HUES48 (cell line): ENCODE measurements around the gene HMGCR.

Source experiments
- H3K27ac ChIP-seq: one replicate; pipeline ENCODE4 v1.7.0; 2013; ENCODE audit warnings: low read depth, low read length, inconsistent platforms
- H3K27me3 ChIP-seq: 2 replicates; pipeline ENCODE4 v1.6.1; 2013; ENCODE audit warnings: mild to moderate bottlenecking, low read length; ENCODE audit not compliant: control insufficient read depth, insufficient read depth
- H3K36me3 ChIP-seq: 2 replicates; pipeline ENCODE4 v1.6.1; 2013; ENCODE audit warnings: low read length; ENCODE audit not compliant: control insufficient read depth, insufficient read depth
- H3K4me1 ChIP-seq: 2 replicates; pipeline ENCODE4 v1.6.1; 2013; ENCODE audit warnings: mild to moderate bottlenecking, low read length; ENCODE audit not compliant: control insufficient read depth, insufficient read depth
- H3K4me3 ChIP-seq: 2 replicates; pipeline ENCODE4 v1.5.1; 2013; ENCODE audit warnings: mild to moderate bottlenecking, low read depth, low read length
- H3K9ac ChIP-seq: 2 replicates; pipeline ENCODE4 v1.6.1; 2013; ENCODE audit warnings: mild to moderate bottlenecking, low read depth, low read length, moderate library complexity
- H3K9me3 ChIP-seq: 2 replicates; pipeline ENCODE4 v1.6.1; 2013; ENCODE audit warnings: low read length; ENCODE audit not compliant: control insufficient read depth, insufficient read depth

The HMGCR gene

GRCh38 chr5:75363111-75363510 is 26.1 kb downstream of the HMGCR start:
- H3K36me3 ChIP-seq = peaks cover 50% of the 10 kb centered on the region
- H3K4me1 ChIP-seq = 0 out of 2 replicates have a peak, but pooled peaks cover 4% of the 10 kb centered on the region
- no peak overlapping the region for H3K4me3 ChIP-seq
- H3K9me3 ChIP-seq = no peaks in the 10 kb centered on the region
- no peak overlapping the region for H3K27ac ChIP-seq
- no peaks in the 10 kb centered on the region for H3K27me3 ChIP-seq
- no peak overlapping the region for H3K9ac ChIP-seq

GRCh38 chr5:75363726-75364495 is 26.9 kb downstream of the HMGCR start:
- Histone ChIP-seq H3K36me3 (peaks cover 42% of the 10 kb centered on the region), H3K27ac (no peak overlapping the region), H3K9ac (no peak overlapping the region), H3K4me3 (no peak overlapping the region), H3K4me1 (0 out of 2 replicates have a peak, but pooled peaks cover 4% of the 10 kb centered on the region), H3K9me3 (no peaks in the 10 kb centered on the region), H3K27me3 (no peaks in the 10 kb centered on the region)

GRCh38 chr5:75364571-75365280 is 27.7 kb downstream of the HMGCR start:
- no peaks in the 10 kb centered on the region for H3K9me3 ChIP-seq
- peaks cover 34% of the 10 kb centered on the region for H3K36me3 ChIP-seq
- H3K9ac ChIP-seq = no peak overlapping the region
- no peak overlapping the region for H3K27ac ChIP-seq
- H3K27me3 ChIP-seq = no peaks in the 10 kb centered on the region
- 0 out of 2 replicates have a peak, but pooled peaks cover 4% of the 10 kb centered on the region for H3K4me1 ChIP-seq
- no peak overlapping the region for H3K4me3 ChIP-seq

DNA sequence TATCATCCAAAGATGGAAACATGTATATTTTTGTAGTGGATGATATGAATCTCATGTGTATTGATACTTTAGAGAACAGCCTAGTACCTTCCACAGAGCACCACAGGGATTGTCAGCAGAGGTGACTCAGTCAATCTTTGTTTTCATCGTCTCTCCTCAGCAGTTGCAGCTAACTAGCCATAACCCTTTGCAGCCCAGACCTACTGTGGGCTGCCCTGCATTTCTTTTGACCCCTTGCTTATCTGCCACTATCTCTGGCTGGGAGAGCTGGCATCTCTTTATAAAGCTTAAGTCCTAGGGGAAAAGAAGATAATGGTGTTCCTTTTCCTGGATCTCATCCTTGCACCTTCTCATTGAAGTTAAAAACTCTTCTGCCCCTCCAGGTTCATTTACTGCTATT is 28.7 kb downstream of the HMGCR start:
- H3K4me3 ChIP-seq = no peak overlapping the region
- H3K4me1 ChIP-seq = 0 out of 2 replicates have a peak, but pooled peaks cover 4% of the 10 kb centered on the region
- peak overlapping the region; percentile 48 for H3K27ac ChIP-seq
- no peak overlapping the region for H3K9ac ChIP-seq
- H3K9me3 ChIP-seq = no peaks in the 10 kb centered on the region
- H3K27me3 ChIP-seq = no peaks in the 10 kb centered on the region
- H3K36me3 ChIP-seq = peaks cover 23% of the 10 kb centered on the region

DNA sequence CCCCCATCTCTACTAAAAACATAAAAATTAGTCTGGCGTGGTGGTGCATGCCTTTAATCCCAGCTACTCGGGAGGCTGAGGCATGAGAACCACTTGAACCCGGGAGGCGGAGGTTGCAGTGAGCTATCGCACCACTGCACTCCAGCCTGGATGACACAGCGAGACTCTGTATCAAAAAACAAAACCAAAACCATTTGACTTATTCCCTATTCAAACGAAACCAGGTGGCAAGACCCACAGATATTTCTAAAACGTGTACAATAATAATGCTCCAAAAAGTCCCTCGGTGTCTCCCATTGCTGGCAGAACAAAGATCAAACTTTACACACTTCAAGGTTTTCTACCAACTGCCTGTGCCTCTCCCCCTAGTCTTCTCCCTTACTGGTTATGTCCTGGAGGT is 29.8 kb downstream of the HMGCR start:
- peaks cover 13% of the 10 kb centered on the region for H3K36me3 ChIP-seq
- H3K27ac ChIP-seq = no peak overlapping the region
- H3K4me1 ChIP-seq = 0 out of 2 replicates have a peak, but pooled peaks cover 4% of the 10 kb centered on the region
- H3K9ac ChIP-seq = no peak overlapping the region
- H3K4me3 ChIP-seq = no peak overlapping the region
- H3K27me3 ChIP-seq = no peaks in the 10 kb centered on the region
- no peaks in the 10 kb centered on the region for H3K9me3 ChIP-seq

GRCh38 chr5:75367401-75367800 is 30.4 kb downstream of the HMGCR start:
- Histone ChIP-seq H3K4me1 (0 out of 2 replicates have a peak, but pooled peaks cover 4% of the 10 kb centered on the region), H3K9me3 (no peaks in the 10 kb centered on the region), H3K9ac (no peak overlapping the region), H3K36me3 (peaks cover 7% of the 10 kb centered on the region), H3K27ac (no peak overlapping the region), H3K4me3 (no peak overlapping the region), H3K27me3 (no peaks in the 10 kb centered on the region)

DNA sequence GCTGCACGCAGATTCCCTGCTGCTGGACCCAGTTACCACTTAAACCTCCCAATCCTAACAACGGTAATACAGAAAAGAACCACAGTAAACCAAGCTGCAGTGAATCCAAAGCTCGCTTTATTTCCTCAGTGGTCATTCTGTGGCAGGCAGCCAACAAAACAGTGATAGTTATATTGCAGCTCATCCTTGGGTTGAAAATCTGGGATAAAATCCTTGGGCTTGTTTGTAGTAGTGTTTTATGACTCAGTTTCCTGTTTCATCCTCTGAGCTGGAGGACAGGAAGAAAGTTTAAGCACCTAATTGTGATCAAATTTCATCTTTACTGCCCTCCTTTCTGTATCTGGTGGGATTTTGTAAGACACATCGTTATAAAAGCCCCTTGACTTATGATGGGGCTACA is 31.4 kb downstream of the HMGCR start:
- H3K4me3 ChIP-seq = no peak overlapping the region
- H3K9ac ChIP-seq = no peak overlapping the region
- H3K27ac ChIP-seq = no peak overlapping the region

DNA sequence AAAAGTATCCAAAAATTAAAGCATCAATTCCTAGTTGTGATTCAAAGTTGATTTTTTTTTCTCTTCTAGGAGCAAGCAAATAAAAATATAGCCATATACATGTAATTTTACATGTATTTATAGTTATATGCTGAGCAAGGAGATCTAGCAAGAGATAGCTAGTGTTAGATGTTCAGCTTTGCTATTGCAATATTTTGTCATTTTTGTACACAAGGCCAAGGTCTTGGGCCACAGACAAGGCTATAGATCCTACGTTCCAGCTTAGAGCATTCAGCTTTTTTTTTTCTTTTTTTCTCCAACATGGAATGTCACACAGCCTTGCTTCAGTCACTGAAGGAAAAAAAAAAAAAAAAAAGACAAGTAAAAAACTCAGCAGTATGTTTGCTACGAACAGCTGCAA is 36.8 kb downstream of the HMGCR start:
- no peaks in the 10 kb centered on the region for H3K27me3 ChIP-seq
- H3K9ac ChIP-seq = no peak overlapping the region
- no peak overlapping the region for H3K27ac ChIP-seq
- H3K9me3 ChIP-seq = no peaks in the 10 kb centered on the region
- H3K4me3 ChIP-seq = no peak overlapping the region
- peaks cover 31% of the 10 kb centered on the region for H3K36me3 ChIP-seq
- H3K4me1 ChIP-seq = no peaks in the 10 kb centered on the region

More for the DNA sequence above, 31.4 kb downstream of the HMGCR start:
- Histone ChIP-seq H3K4me1 (no peaks in the 10 kb centered on the region), H3K36me3 (no peaks in the 10 kb centered on the region), H3K9me3 (no peaks in the 10 kb centered on the region), H3K27me3 (no peaks in the 10 kb centered on the region)

- Histone ChIP-seq H3K36me3 (peaks cover 36% of the 10 kb centered on the region), H3K4me3 (no peak overlapping the region), H3K27ac (no peak overlapping the region), H3K4me1 (no peaks in the 10 kb centered on the region), H3K9ac (no peak overlapping the region), H3K9me3 (no peaks in the 10 kb centered on the region), H3K27me3 (no peaks in the 10 kb centered on the region)
These were observed 37.4 kb downstream of the HMGCR start for GRCh38 chr5:75374394-75374814.

DNA sequence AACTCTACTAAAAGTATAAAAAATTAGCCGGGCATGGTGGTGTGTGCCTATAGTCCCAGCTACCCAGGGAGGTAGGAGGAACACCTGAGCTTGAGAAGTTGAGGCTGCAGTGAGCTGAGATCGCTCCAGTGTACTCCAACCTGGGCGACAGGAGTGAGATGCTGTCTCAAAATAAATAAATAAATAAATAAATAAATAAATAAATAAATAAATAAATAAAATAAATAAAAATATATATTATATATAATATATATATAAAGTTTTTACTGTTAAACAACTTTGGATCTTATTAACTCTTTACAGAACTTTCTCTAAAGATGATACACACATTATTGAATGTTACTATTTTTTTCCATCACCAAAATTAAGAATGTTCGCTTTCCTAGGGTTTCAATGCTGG is 38.4 kb downstream of the HMGCR start:
- Histone ChIP-seq H3K4me1 (no peaks in the 10 kb centered on the region), H3K4me3 (no peak overlapping the region), H3K36me3 (peaks cover 45% of the 10 kb centered on the region), H3K27me3 (no peaks in the 10 kb centered on the region), H3K27ac (no peak overlapping the region), H3K9me3 (no peaks in the 10 kb centered on the region), H3K9ac (no peak overlapping the region)

GRCh38 chr5:75380099-75380498 is 43.1 kb downstream of the HMGCR start:
- no peaks in the 10 kb centered on the region for H3K9me3 ChIP-seq
- H3K9ac ChIP-seq = no peak overlapping the region
- no peaks in the 10 kb centered on the region for H3K27me3 ChIP-seq
- peaks cover 77% of the 10 kb centered on the region for H3K36me3 ChIP-seq
- no peak overlapping the region for H3K27ac ChIP-seq
- no peak overlapping the region for H3K4me3 ChIP-seq
- no peaks in the 10 kb centered on the region for H3K4me1 ChIP-seq
